Erythroblast (primary cell): ENCODE results near the gene THADA.

Source experiments
- GATA1 ChIP-seq: IDR thresholded peaks from 2 replicates; pipeline ENCODE4 v1.6.1; 2011; ENCODE audit warnings: low read depth, mild to moderate bottlenecking, control low read depth, low read length, moderate library complexity
- POLR2A ChIP-seq: IDR thresholded peaks from 2 replicates; pipeline ENCODE4 v1.6.1; 2011; ENCODE audit warnings: mild to moderate bottlenecking, low read length

GRCh38 chr2:43233218-43234212 lies 362.3 kb downstream of the THADA start:
- TF ChIP-seq POLR2A = no peak
- TF ChIP-seq GATA1 = no peak
